ENCODE measurements around the gene CCDC178.

DNA sequence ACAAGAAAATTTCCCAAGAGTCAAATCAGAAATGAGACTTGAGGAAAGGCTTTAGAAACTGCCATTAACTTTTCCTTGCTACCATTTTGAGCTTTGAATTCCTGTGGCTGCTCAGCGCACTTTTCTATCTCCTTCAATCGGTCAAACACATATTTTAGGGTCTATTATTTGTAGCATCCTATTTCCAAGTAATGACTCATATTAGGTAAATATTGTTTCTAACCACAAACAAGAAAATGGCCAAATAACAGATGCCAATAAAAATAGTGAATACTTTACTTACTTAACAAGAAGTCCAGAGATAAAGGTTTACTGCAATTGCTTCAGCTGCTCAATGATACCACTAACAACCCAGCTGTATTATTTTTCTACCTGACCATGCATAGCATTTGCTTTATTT is 29.7 kb upstream of the CCDC178 start:
- TF ChIP-seq, protein P1, sequence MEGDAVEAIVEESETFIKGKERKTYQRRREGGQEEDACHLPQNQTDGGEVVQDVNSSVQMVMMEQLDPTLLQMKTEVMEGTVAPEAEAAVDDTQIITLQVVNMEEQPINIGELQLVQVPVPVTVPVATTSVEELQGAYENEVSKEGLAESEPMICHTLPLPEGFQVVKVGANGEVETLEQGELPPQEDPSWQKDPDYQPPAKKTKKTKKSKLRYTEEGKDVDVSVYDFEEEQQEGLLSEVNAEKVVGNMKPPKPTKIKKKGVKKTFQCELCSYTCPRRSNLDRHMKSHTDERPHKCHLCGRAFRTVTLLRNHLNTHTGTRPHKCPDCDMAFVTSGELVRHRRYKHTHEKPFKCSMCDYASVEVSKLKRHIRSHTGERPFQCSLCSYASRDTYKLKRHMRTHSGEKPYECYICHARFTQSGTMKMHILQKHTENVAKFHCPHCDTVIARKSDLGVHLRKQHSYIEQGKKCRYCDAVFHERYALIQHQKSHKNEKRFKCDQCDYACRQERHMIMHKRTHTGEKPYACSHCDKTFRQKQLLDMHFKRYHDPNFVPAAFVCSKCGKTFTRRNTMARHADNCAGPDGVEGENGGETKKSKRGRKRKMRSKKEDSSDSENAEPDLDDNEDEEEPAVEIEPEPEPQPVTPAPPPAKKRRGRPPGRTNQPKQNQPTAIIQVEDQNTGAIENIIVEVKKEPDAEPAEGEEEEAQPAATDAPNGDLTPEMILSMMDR (IDR thresholded peaks at IDR 0.05), result no peak
- TF ChIP-seq POLR2A (IDR thresholded peaks at IDR 0.05; ENCODE audit: low read depth) (no peak), POLR2AphosphoS5 (IDR thresholded peaks at IDR 0.05) (no peak), EP300 (IDR thresholded peaks at IDR 0.05) (no peak)

Measured in esophagus muscularis mucosa (tissue), 4 donors.